Measurements from ENCODE around the gene ATP2B3.

DNA sequence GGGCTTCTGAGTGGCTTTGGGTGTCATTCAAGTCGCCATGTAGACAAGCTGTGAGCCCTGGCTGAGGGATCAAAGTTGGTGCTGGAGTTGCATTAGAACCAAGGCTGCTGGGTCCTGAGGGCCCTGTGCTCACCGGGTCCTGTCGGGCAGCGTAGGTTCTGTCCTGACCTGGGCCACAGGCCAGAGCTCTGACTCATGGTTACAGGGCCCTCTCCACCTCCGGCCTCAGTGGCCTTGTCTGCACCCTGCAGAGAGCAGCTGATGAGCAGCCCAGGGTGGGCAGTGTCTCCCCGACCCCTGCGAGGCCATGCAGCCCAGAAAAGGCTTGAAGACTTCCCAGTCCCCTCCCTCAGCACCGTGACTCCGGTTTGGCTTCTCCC is 22.5 kb downstream of the ATP2B3 start:
- TF ChIP-seq CTCF (IDR thresholded peaks at IDR 0.05; ENCODE audit: low read length) = no peak
- no peak for TF ChIP-seq EZH2 (IDR thresholded peaks at IDR 0.05; ENCODE audit: borderline replicate concordance, low read length)

Measured in OCI-LY1 (cell line).